ENCODE data around the gene LNP1. TPM values are rescaled to one million over a fixed set of nuclear protein-coding genes. Genes with fewer than 3 reads are reported as not detected.

Gene LNP1
- polyA plus RNA-seq, 2 of the 4 experiments (the other 2 are of a cell fraction), result 1.3 to 2.0 TPM

GRCh38 chr3:100384733-100385525, 16.4 kb upstream of the LNP1 start (continued):
- no peak for TF ChIP-seq CTCF (IDR thresholded peaks at IDR 0.05)

- CTCF ChIA-PET, result interaction anchor here (0.7 to 1.1 kb wide), 2 partner anchors 19 to 204 kb away, joined by 3 read pairs; no protein-coding TSS in a partner anchor
- FAIRE-seq (peak; percentile 7), DNase-seq (ENCODE audit: low read depth in 1 of 2, low spot score in 1 of 2) (no peak), ATAC-seq (no peak)
- Histone ChIP-seq H3K27ac (no peak overlapping the region), H3K9me3 (peaks cover 11% of the 10 kb centered on the region; the same call in 2 of the 3 replicates), H3K4me2 (peak overlapping the region; percentile 26; the same call in 2 of the 3 replicates), H3K4me3 (no peak overlapping the region), H3K4me1 (peaks cover 21% of the 10 kb centered on the region)
- TF ChIP-seq MAFK (IDR thresholded peaks at IDR 0.05; ENCODE audit: partially characterized antibody) (peak; percentile 31), CTCF (IDR thresholded peaks at IDR 0.05) (no peak)
- POLR2A ChIA-PET, result interaction anchor here (1.1 to 1.5 kb wide), 2 partner anchors 14 to 15 kb away, joined by 3 to 6 read pairs; partner anchors contain the start of genes LNP1 and TOMM70
Measured at GRCh38 chr3:100386437-100387074, 14.8 kb upstream of the LNP1 start.

- POLR2A ChIA-PET, result no interaction called here
- CTCF ChIA-PET, result no interaction called here
- WGBS (ENCODE audit: missing lambda C conversion rate), result 93% methylated on average over 1 of the region's 1 CpG
- DNase-seq (ENCODE audit: low read depth in 1 of 2, low spot score in 1 of 2), result no peak
- TF ChIP-seq ESRRA (IDR thresholded peaks at IDR 0.05; ENCODE audit: borderline replicate concordance, low read length), result no peak
- no peak for TF ChIP-seq ATOH8 (CRISPR knock-in tag; IDR thresholded peaks at IDR 0.05; ENCODE audit: low read depth)
- no peak for TF ChIP-seq HOXB5 (CRISPR knock-in tag; IDR thresholded peaks at IDR 0.05)
- TF ChIP-seq PBX3 (IDR thresholded peaks at IDR 0.05), result no peak
- no peak for TF ChIP-seq ZFP36 (IDR thresholded peaks at IDR 0.05; ENCODE audit: borderline replicate concordance, partially characterized antibody)
- TF ChIP-seq FOSL2 (IDR thresholded peaks at IDR 0.05), result no peak
- no peak for TF ChIP-seq FOSL2 (CRISPR knock-in tag; IDR thresholded peaks at IDR 0.05)
- TF ChIP-seq NR3C1 (IDR thresholded peaks at IDR 0.05), result no peak
- TF ChIP-seq NFE2L2 (conservative IDR thresholded peaks at IDR 0.05; ENCODE audit: low read length), result no peak
- no peak for TF ChIP-seq HMGXB4 (CRISPR knock-in tag; IDR thresholded peaks at IDR 0.05; ENCODE audit: borderline replicate concordance)
- ATAC-seq, result no peak
- no peak overlapping the region for H3K4me3 ChIP-seq
- H3K27ac ChIP-seq, result no peak overlapping the region
- FAIRE-seq, result no peak
- peaks cover 11% of the 10 kb centered on the region; the same call in 2 of the 3 replicates for H3K9me3 ChIP-seq
- H3K4me1 ChIP-seq, result peaks cover 21% of the 10 kb centered on the region
- no peak overlapping the region for H3K4me2 ChIP-seq
Measured at GRCh38 chr3:100389025-100389424, 12.3 kb upstream of the LNP1 start.
